Measurements from ENCODE around the gene IL1RAP. TPM values are rescaled to one million over a fixed set of nuclear protein-coding genes. Genes with fewer than 3 reads are reported as not detected.

The IL1RAP gene
- total RNA-seq, 1 donor from 2014 or later, result 12.5 TPM

- peak; percentile 27 for DNase-seq (ENCODE audit: extremely low read depth, low read depth, low spot score)
Observed at GRCh38 chr3:190696777-190697501, 183.1 kb downstream of the IL1RAP start.

- no peak for DNase-seq (ENCODE audit: extremely low read depth, low read depth, low spot score)
Observed at GRCh38 chr3:190697502-190697830, 183.6 kb downstream of the IL1RAP start.

- DNase-seq (ENCODE audit: extremely low read depth, low read depth, low spot score), result no peak
Observed at GRCh38 chr3:190697901-190698300, 184.0 kb downstream of the IL1RAP start.

- no peak for DNase-seq (ENCODE audit: extremely low read depth, low read depth, low spot score)
Observed at GRCh38 chr3:190699776-190700175, 185.9 kb downstream of the IL1RAP start.

GRCh38 chr3:190701096-190701532 is 187.2 kb downstream of the IL1RAP start:
- peak; percentile 16 for DNase-seq (ENCODE audit: extremely low read depth, low read depth, low spot score)

- DNase-seq (ENCODE audit: extremely low read depth, low read depth, low spot score), result no peak
Observed at GRCh38 chr3:190706582-190706981, 192.7 kb downstream of the IL1RAP start.

Other genes starting within 250 kb of the IL1RAP start
- gene CLDN1, start 191.6 kb upstream of the IL1RAP start, total RNA-seq, result 18.1 and 63.1 TPM in 2 replicates
- 0.06 and 2.5 TPM in 2 replicates for gene CLDN16, start 125.9 kb upstream of the IL1RAP start, total RNA-seq
- gene TMEM207, start 64.2 kb upstream of the IL1RAP start, total RNA-seq, result not detected in 2 replicates

Data from glomerular endothelial cell (primary cell).